Brain microvascular endothelial cell (primary cell): ENCODE results near the gene FBXO7.

Source experiments
- DNase-seq: peaks from one replicate; pipeline ENCODE4 v3.0.0-alpha.2; 2020
- H3K27ac ChIP-seq: fragments of 250-450 bp; sonication (Bioruptor Pico); 2 replicates; pipeline ENCODE4 v1.5.1; 2020; ENCODE audit warnings: mild to moderate bottlenecking, moderate library complexity
- H3K27me3 ChIP-seq: fragments of 250-450 bp; sonication (Bioruptor Pico); replicated peaks from 2 replicates; pipeline ENCODE4 v1.5.1; 2020; ENCODE audit warnings: mild to moderate bottlenecking
- H3K36me3 ChIP-seq: fragments of 250-450 bp; sonication (Bioruptor Pico); replicated peaks from 2 replicates; pipeline ENCODE4 v1.5.1; 2020; ENCODE audit warnings: mild to moderate bottlenecking
- H3K4me3 ChIP-seq: 2 replicates; pipeline ENCODE4 v1.5.1; 2011; ENCODE audit warnings: low read depth, mild to moderate bottlenecking, control low read depth, low read length, moderate library complexity
- CTCF ChIP-seq: IDR thresholded peaks from 2 replicates; pipeline ENCODE4 v1.5.1; 2011; ENCODE audit warnings: low read depth, mild to moderate bottlenecking, moderate library complexity, low read length, control low read depth, inconsistent platforms; ENCODE audit errors: missing control alignments
- in situ Hi-C: cut with HindIII; loops from 2 replicates; pipeline ENCODE4 v1.10.0; 2017; ENCODE audit warnings: low sequenced_read_pairs, low pct_ligation_motif_present

The FBXO7 gene

GRCh38 chr22:32518848-32519247 lies 44.2 kb downstream of the FBXO7 start:
- DNase-seq, result no peak
- in situ Hi-C loops, result no loop called here
- TF ChIP-seq CTCF, result peak; percentile 55
- Histone ChIP-seq H3K27me3 (no peaks in the 10 kb centered on the region), H3K4me3 (no peak overlapping the region), H3K27ac (no peak overlapping the region), H3K36me3 (no peaks in the 10 kb centered on the region)

- no peak overlapping the region for H3K27ac ChIP-seq
- no peaks in the 10 kb centered on the region for H3K36me3 ChIP-seq
- H3K4me3 ChIP-seq, result no peak overlapping the region
- DNase-seq, result no peak
- TF ChIP-seq CTCF, result no peak
- H3K27me3 ChIP-seq, result no peaks in the 10 kb centered on the region
- in situ Hi-C loops, result no loop called here
Observed at GRCh38 chr22:32520612-32521011, 46.0 kb downstream of the FBXO7 start.

GRCh38 chr22:32522237-32522636 lies 47.6 kb downstream of the FBXO7 start:
- no peak for TF ChIP-seq CTCF
- no peak overlapping the region for H3K4me3 ChIP-seq
- in situ Hi-C loops, result no loop called here
- H3K36me3 ChIP-seq, result no peaks in the 10 kb centered on the region
- no peak for DNase-seq
- no peaks in the 10 kb centered on the region for H3K27me3 ChIP-seq
- no peak overlapping the region for H3K27ac ChIP-seq

- Histone ChIP-seq H3K27me3 (no peaks in the 10 kb centered on the region), H3K4me3 (no peak overlapping the region), H3K27ac (no peak overlapping the region), H3K36me3 (no peaks in the 10 kb centered on the region)
- no peak for DNase-seq
- in situ Hi-C loops, result no loop called here
- TF ChIP-seq CTCF, result no peak
Observed at GRCh38 chr22:32527756-32528155, 53.1 kb downstream of the FBXO7 start.

GRCh38 chr22:32528316-32528715 lies 53.7 kb downstream of the FBXO7 start:
- TF ChIP-seq CTCF, result no peak
- DNase-seq, result no peak
- H3K4me3 ChIP-seq, result no peak overlapping the region
- H3K27ac ChIP-seq, result no peak overlapping the region
- H3K36me3 ChIP-seq, result no peaks in the 10 kb centered on the region
- in situ Hi-C loops, result no loop called here
- H3K27me3 ChIP-seq, result no peaks in the 10 kb centered on the region
